Stimulated activated CD8-positive, alpha-beta memory T cell treated with anti-CD3 and anti-CD28 coated beads, Interleukin-7, amount 100 ng/mL, for 24 hours (primary cell): ENCODE results near the gene VAPB.

Experiments used
- DNase-seq: peaks from one replicate; pipeline ENCODE4 v3.0.0-alpha.2; 2020; ENCODE audit warnings: low read depth

The VAPB gene

DNA sequence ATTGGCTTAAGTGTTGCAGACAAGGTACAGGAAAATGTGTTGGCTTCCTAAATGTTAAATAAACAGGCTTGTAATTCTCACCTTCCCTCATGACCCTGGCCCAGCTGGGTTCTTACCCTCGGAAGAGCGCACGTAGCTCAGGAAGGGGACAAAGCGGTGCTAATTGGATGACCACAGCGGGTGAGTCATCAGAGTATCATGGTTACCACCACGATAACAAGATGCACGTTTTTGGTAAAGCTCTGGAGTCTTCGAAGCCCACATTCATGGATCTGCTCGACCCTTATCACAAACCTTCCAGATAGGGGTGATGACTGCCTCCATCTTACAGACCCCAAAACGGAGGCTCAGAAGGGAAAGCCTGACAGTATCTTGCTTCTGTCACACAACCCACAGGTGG is 93.4 kb downstream of the VAPB start:
- no peak for DNase-seq

DNA sequence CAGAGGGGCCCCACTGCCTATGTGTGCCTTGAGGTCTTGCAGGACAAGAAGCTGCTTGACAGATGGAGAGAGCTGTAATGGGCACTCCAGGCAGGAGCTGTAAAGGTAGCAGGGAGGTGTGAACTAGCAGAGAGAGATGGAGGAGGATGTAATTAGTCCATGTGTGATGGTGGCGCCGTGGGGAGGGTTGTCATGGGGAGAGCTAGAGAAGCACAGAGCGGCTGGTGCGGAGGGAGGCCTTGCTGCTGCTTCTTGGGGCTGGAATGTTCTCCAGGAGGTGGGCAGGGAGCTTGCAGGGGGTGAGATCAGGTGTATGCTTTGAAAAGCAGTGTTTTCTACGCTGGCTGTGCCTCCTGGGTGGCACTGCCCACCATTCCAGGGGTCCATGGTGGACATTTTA is 94.0 kb downstream of the VAPB start:
- no peak for DNase-seq

DNA sequence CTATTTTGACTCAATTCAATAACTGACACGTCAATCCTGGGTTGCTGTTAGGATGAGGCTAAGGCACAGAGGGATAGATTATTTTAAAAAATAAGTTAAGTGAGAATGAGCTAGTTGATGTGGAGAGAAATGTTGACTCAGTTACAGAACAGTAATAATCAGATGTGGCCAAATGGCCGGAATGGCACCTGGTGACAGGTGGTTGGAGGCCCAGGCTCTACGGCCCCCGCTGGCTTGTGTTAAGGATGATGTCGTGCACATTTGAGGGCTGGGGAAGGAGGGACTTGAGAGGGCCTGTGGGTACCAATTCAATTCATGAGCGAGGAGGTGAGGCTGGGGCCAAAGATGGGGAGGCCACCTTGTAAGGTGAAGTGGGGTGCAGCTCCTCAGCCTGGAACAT is 94.4 kb downstream of the VAPB start:
- DNase-seq, result no peak

DNA sequence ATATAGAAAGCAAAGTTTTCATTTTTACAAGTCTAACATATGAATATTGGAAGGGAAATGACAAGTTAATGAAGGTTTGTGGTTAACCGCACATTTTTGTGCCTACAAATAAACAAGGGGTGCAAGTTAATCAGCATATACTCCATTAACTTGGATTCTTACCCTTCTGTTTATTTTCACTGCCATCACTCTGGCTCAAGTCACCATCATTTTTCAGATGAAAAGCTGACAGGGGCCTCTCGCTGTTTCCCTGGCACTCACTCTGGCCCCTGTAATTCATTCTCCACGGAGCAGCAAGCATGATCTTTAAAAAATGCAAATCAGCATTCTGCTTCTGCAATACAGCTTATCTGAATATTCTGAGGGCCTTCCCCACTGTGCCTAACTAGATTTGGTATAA is 96.4 kb downstream of the VAPB start:
- DNase-seq, result no peak

DNA sequence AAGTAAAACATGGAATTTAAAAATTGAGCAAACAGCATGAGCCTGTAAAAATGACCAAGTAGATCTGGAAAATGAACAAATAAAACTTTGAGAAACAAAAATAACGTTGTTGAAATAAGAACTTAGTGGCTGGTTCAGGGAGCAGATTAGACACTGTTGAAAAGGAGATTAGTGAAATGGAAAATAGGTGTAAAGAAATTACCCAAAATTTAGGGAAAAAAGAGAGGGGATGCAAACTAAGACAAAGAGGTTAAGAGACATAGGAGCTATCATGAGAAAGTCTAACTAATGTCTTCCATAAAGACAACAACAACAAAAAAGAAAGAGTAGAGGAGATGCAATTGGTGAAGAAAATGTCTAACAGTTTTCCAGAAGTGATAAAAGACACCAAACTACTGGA is 97.2 kb downstream of the VAPB start:
- no peak for DNase-seq

DNA sequence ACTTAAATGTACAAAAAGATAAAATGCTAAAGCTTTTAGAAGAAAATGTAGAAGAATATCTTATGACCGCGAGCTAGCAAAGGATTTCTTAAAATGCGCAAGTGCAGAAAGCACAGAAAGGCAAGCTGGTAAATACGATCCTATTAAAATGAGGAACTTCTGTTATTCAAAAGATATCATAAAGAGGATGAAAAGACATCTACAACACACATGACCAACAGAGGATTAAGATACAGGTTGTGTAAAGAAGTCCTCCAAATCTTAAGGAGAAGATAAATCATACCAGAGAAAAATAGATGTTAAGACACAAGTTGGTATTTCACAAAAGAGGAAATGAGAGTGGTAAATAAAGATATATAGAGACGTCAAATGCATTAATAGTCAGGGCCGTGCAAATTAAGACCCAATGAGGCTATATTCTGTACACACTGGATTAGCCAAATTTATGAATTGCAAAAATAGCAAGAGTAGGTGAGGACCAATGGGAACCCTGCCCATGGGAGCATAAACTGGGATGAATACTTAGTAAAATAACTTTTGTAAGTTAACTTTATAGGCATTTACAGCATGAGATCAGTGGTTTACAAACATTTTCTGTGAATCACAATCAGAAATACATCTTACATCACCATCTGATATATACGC is 103.2 kb downstream of the VAPB start:
- DNase-seq, result no peak

DNA sequence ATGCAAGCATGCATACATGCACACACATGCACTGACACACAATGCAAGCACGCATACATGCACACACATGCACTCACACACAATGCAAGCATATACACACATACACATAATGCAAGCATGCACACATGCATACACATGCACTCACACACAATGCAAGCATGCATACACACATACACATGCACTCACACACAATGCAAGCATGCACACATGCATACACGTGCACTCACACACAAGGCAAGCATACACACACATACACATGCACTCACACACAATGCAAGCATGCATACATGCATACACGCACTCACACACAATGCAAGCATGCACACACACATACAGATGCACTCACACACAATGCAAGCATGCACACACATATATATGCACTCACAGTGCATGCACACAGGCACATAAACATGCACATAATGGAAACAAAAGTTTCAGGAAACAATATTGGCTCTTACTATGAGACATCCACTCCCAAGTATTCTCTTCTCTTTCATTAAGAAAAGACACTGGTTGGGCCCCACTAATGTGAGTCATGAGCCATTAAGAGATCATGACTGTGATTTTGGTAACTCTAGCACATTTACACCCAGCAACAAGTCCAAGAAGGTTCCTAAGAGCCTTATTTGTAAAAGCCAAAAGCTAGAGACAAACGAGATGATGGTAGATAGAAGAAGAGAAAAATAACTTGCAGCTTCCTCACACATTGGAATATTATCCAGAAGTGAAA is 103.9 kb downstream of the VAPB start:
- DNase-seq, result no peak

DNA sequence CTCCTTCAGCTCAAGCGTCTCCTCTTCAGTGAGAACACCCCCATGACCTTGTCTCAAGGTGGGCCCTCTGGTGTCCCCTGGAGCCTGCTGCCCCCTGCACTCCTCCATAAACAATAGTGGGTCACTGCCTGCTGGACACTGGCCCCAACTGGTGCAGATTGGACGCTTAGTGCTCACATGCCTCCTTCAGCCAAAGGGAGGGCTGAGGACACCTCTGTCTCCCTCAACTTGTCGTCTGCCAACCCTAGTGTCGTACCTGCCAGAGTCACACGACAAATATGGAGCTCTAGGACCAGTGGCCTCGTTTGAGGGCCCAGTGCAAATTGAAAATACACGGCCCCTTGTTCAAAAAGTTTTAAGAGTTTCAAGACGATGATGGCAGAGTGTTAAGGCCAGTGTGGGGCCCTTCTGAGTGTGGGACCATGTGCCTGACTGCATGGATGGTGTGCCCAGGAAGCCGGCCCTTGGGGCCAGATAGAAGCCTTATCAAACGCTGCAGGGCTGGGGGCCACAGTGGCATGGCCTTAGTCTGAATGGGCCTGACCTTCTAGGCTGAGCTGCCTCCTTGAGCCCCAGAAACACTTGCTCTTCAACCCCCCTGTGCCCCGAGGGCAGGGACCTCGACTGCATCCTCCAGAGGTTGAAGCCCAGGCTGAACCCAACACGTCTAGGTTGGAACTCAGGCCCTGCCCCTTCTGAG is 106.0 kb downstream of the VAPB start:
- no peak for DNase-seq

DNA sequence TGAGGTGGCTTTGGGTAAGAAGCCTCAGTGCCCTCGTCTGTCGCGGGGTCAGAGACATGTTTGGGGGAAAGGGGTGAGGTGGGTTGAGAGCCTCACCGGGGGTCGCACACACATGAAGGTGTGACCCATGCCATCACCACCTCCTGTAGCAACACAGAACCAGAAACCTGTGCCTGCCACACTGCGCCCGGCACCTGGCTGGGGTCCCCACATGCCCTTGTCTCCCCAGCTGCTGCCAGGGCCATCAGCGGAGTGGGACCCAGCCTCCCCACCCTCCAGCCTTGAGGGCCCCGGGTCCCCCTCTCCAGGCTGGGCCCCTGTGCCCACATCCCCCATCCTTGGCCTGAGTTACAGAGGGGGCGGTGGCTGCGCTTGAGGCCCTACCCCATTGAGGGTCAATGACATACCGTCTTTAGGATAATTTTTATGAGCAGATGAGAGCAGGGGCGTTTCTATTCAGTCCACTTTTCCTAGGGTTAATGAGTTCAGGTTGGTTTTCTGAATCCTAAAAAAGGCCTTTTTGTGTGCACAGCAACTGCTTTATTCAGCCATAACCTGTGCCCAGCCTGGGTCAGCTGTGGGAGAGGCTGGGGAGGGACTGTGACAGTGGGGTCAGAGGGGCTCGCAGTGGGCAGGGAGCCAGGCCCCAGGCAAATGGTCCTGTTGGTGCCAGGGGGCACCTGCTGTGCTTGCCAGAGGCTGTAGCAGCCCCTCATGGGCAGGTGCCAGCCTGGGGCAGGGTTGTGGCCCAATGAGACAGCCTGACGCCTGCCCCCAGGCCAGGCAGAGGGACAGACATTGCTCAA is 106.8 kb downstream of the VAPB start:
- DNase-seq, result no peak

DNA sequence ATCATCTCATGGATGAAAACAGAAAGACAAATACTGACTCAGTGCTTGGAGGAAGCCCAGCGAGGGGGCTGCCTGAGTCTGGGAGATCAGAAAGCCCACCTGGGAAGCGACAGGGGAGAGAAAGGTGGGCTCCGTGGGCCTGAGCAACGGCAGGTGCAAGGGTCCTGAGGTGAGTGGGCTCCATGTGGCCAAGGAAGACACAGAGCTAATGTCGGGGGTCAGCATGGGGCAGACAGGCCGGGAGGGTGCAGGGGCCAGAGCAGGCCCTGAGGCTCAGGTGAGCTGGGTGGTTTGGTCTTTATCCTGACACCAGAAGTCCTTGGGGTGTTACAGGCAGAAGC is 107.4 kb downstream of the VAPB start:
- DNase-seq, result no peak

DNA sequence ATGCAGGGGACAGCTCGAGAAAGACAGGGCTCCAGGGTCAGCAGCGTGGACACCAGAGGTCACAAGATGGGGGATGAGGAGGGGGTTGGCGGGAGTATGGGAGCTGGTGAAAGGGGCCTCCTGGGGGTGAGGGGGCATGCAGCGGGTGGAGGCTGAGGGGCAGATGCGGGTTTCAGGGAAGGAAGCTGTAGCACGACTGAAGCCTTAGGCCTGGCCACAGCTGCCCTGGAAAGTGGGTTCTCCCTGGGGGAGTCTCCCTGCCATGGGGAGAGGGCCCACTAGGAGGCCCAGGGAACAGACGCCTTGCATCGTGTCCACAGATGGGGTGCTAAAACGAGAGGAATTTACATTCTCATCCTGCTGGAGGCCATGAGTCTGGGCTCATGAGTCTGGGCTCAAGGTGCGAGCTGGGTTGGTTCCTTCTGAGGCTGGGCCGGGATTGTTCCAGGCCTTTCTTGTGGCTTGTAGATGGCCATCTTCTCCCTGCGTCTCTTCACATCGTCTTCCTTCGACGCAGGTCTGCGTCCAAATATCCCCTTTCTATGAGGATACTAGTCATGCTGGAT is 108.1 kb downstream of the VAPB start:
- DNase-seq, result no peak

DNA sequence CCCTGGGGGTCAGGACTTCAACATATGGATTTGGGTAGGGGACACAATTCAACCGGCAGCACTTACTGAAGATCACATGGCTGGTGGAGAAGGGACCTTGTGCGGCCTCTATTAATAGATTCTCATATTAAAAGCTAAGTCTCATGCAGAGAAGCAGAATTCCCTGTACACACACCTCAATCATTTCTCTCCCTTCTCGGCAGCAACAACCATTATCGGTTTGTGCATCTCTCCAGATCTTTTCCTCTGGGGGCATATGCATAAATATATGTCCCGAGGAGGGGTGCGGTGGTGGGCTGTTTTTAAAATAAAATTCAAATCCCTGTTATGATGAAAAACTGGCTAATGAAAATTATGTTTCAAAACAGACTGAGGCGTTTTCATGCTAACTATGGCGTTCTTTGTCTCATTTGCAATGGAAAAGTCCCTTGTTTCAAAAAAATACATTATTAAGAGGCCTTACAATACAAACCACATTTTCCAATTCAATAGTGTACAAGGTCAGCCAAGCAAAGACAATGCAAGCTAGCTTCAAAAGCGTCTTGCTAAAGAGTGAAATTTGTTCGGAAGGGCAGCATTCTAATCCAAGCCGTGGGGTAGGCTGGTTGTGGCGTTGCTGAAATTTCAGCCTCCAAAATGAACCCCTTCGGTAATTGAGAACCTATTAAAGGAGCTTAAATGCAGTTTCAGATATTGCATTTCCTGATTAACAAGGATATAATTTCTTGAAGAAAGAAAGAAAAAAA is 108.9 kb downstream of the VAPB start:
- no peak for DNase-seq

DNA sequence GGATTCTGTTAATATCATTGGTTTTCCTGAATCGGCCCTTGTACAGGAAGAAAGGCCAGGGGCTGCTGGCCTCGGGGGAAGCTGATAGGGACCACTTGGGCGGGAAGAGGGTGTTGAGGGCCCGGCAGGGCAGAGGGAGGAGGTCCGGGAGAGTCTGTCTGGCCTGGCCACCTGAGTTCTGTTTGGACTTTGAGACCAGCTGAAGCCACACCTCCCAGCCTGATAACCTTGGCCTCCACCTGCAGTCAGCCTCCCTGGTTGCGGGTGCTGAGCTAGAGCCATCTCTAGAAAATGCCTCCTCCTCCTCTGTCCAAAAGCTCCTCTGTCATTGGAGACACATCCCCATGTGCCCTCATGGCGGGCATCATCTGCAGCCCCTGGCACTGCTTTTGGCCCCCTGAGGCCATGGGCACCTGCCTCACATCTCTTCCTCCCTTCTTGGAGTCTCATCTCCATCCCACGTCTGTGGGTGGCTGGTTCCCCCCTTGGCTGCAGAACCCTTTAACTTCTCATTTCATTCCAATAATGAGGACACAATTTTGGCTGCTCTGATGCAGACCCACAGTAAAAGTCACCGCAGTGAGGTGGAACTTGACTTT is 109.5 kb downstream of the VAPB start:
- DNase-seq, result no peak

DNA sequence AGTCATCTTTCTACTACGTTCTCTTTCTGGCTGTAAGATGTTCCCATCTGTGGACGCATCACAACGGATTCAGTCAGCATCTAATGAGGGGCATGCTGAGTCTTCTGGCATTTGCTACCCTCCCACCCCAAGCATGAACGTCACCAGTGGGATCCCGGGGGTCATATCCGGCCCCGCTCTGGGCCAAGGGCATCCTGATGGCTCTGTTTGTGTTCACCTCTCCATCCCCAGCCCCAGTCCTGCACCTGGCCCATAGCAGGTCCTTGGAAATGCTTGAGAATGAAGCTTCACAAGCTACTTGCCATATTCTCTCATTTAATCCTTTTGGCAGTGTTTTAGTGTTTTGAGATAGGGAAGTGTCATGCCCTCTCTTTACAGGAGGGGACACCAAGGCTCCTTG is 111.2 kb downstream of the VAPB start:
- DNase-seq, result no peak
